Hematopoietic multipotent progenitor cell treated with erythropoietin and hydrocortisone succinate and interleukin-3 and kit ligand, for 8 days (in vitro differentiated cells): ENCODE data around the gene CLPTM1.

Experiments
- DNase-seq: peaks from one replicate; pipeline ENCODE4 v3.0.0-alpha.2; 2015

CLPTM1 gene

GRCh38 chr19:45016388-45017314 lies 61.5 kb downstream of the CLPTM1 start:
- peak; percentile 78 for DNase-seq

- no peak for DNase-seq
These were observed 64.0 kb downstream of the CLPTM1 start for GRCh38 chr19:45019187-45019586.

- DNase-seq: no peak
These were observed 64.9 kb downstream of the CLPTM1 start for GRCh38 chr19:45020071-45020470.

- DNase-seq: no peak
These were observed 66.8 kb downstream of the CLPTM1 start for GRCh38 chr19:45021971-45022370.

GRCh38 chr19:45023048-45023447 lies 67.9 kb downstream of the CLPTM1 start:
- DNase-seq: no peak

GRCh38 chr19:45025264-45025663 lies 70.1 kb downstream of the CLPTM1 start:
- DNase-seq: no peak

- no peak for DNase-seq
These were observed 72.2 kb downstream of the CLPTM1 start for GRCh38 chr19:45027371-45027770.

GRCh38 chr19:45030825-45031224 lies 75.6 kb downstream of the CLPTM1 start:
- DNase-seq: no peak

GRCh38 chr19:45032421-45032820 lies 77.2 kb downstream of the CLPTM1 start:
- no peak for DNase-seq

- no peak for DNase-seq
These were observed 80.6 kb downstream of the CLPTM1 start for GRCh38 chr19:45035755-45036154.

- no peak for DNase-seq
These were observed 82.4 kb downstream of the CLPTM1 start for GRCh38 chr19:45037393-45038169.

GRCh38 chr19:45038931-45039893 lies 84.0 kb downstream of the CLPTM1 start, which contains the start of gene CLASRP:
CLASRP (plus strand) TSS chr19:45039045; CDS start chr19:45040213, 1,168 bp downstream.
- peak; percentile 91 for DNase-seq

- no peak for DNase-seq
These were observed 85.0 kb downstream of the CLPTM1 start for GRCh38 chr19:45040059-45040771.

GRCh38 chr19:45041125-45041524 lies 85.9 kb downstream of the CLPTM1 start:
- DNase-seq: no peak
